Upper lobe of left lung (tissue), 4 donors: ENCODE data around the gene FEZ2.

Experiments
- CTCF ChIP-seq, 6 experiments: fragments of 450-650 bp in 4 of 6; fragments of 200-600 bp in 2 of 6; sonication (generic) in 2 of 6; IDR thresholded peaks; one replicate each; pipeline ENCODE4 v1.5.1; 2016 to 2019; ENCODE audit warnings: antibody characterized with exemption in 6 of 6
- EP300 ChIP-seq, 4 donors: sonication (generic); formaldehyde crosslinking; IDR thresholded peaks; one replicate each; pipeline ENCODE4 v1.5.1; 2017; ENCODE audit warnings: antibody characterized with exemption in 4 of 4, control low read depth in 2 of 4
- POLR2A ChIP-seq, 4 donors: fragments of 450-650 bp; IDR thresholded peaks; one replicate each; pipeline ENCODE4 v1.5.1; 2016 to 2017; ENCODE audit warnings: antibody characterized with exemption in 4 of 4, mild to moderate bottlenecking in 2 of 4
- POLR2AphosphoS5 ChIP-seq, 2 donors: sonication (generic); formaldehyde crosslinking; IDR thresholded peaks; one replicate each; pipeline ENCODE4 v1.5.1; 2017; ENCODE audit warnings: antibody characterized with exemption in 2 of 2

- TF ChIP-seq CTCF (IDR thresholded peaks at IDR 0.05) (no peak), POLR2A (IDR thresholded peaks at IDR 0.05) (no peak), POLR2AphosphoS5 (IDR thresholded peaks at IDR 0.05) (no peak), EP300 (IDR thresholded peaks at IDR 0.05) (no peak)
Observed at GRCh38 chr2:36594849-36595248, 3.1 kb downstream of the FEZ2 start.
